Activated CD4-positive, alpha-beta T cell treated with anti-CD3 and anti-CD28 coated beads, Interleukin-2, Interleukin-4, amounts not matched to agents 100 ng/mL and 50 ng/mL, durations not matched to agents 16 hours and 8 hours (primary cell): Measurements from ENCODE around the gene CEL.

Source experiments
- DNase-seq: peaks from one replicate; pipeline ENCODE4 v3.0.0-alpha.2; 2020; ENCODE audit warnings: low spot score

CEL gene

GRCh38 chr9:133104718-133105460 lies 43.1 kb downstream of the CEL start:
- DNase-seq: no peak

- no peak for DNase-seq
Measured at GRCh38 chr9:133105461-133105770, 43.6 kb downstream of the CEL start.

GRCh38 chr9:133106511-133107244 lies 44.9 kb downstream of the CEL start:
- no peak for DNase-seq

- DNase-seq: no peak
Measured at GRCh38 chr9:133107245-133107722, 45.5 kb downstream of the CEL start.

GRCh38 chr9:133107961-133108793 lies 46.4 kb downstream of the CEL start:
- DNase-seq: no peak

GRCh38 chr9:133108794-133109641 lies 47.2 kb downstream of the CEL start:
- DNase-seq: no peak

- DNase-seq: no peak
Measured at GRCh38 chr9:133109931-133110650, 48.3 kb downstream of the CEL start.

- no peak for DNase-seq
Measured at GRCh38 chr9:133111808-133112662, 50.3 kb downstream of the CEL start.

GRCh38 chr9:133112663-133113026 lies 50.9 kb downstream of the CEL start:
- DNase-seq: peak; percentile 55

GRCh38 chr9:133113163-133113948 lies 51.6 kb downstream of the CEL start:
- no peak for DNase-seq

- DNase-seq: no peak
Measured at GRCh38 chr9:133113949-133114885, 52.4 kb downstream of the CEL start.

GRCh38 chr9:133114886-133115603 lies 53.3 kb downstream of the CEL start:
- DNase-seq: no peak

GRCh38 chr9:133115604-133116345 lies 54.0 kb downstream of the CEL start:
- peak; percentile 89 for DNase-seq

- no peak for DNase-seq
Measured at GRCh38 chr9:133116346-133117231, 54.8 kb downstream of the CEL start.

- no peak for DNase-seq
Measured at GRCh38 chr9:133117271-133118178, 55.7 kb downstream of the CEL start.
